OCI-LY7 (cell line): Measurements from ENCODE around the gene DCP1B. TPM values are rescaled to one million over a fixed set of nuclear protein-coding genes. Genes with fewer than 3 reads are reported as not detected.

Experiments
- BruUV-seq: library from RNA; stranded (reverse); fragments of 400-500 nt; replicated peaks from 2 replicates; lab custom pipeline; 2021; lab: Mats Ljungman, UMichigan
- CTCF ChIA-PET: fragments of 300-600 bp; sonication (Branson Sonifier 250); formaldehyde crosslinking; loops from one replicate; lab custom pipeline; 2022; ENCODE audit warnings: antibody characterized with exemption; ENCODE audit not compliant: unreplicated experiment; lab: Charles Lee
- POLR2A ChIA-PET: fragments of 300-600 bp; sonication (Branson Sonifier 250); formaldehyde crosslinking; loops from one replicate; lab custom pipeline; 2022; ENCODE audit warnings: antibody characterized with exemption; lab: Charles Lee
- DNase-seq: peaks from one replicate; pipeline ENCODE4 v3.0.0-alpha.2; 2015; ENCODE audit warnings: low spot score
- H2AFZ ChIP-seq: fragments of 200-600 bp; sonication (generic), shearing (Covaris generic); 2 replicates; pipeline ENCODE4 v1.6.1; 2014; ENCODE audit warnings: mild to moderate bottlenecking, antibody characterized with exemption, low read length, moderate library complexity
- H3K27ac ChIP-seq: fragments of 200-600 bp; sonication (generic); 2 replicates; pipeline ENCODE4 v1.5.1; 2014; ENCODE audit warnings: mixed run types, low read depth, mild to moderate bottlenecking, moderate library complexity, low read length, inconsistent platforms; ENCODE audit not compliant: poor library complexity, severe bottlenecking
- H3K36me3 ChIP-seq: fragments of 200-600 bp; sonication (generic); 2 replicates; pipeline ENCODE4 v1.6.1; 2014; ENCODE audit warnings: mild to moderate bottlenecking, antibody characterized with exemption, low read length, moderate library complexity, mixed read lengths; ENCODE audit not compliant: insufficient read depth
- H3K4me1 ChIP-seq: fragments of 200-600 bp; sonication (generic); 2 replicates; pipeline ENCODE4 v1.5.1; 2014; ENCODE audit warnings: mild to moderate bottlenecking, low read length; ENCODE audit not compliant: insufficient read depth, poor library complexity, severe bottlenecking
- H3K4me2 ChIP-seq: fragments of 200-600 bp; sonication (generic); 2 replicates; pipeline ENCODE4 v1.6.1; 2014; ENCODE audit warnings: mild to moderate bottlenecking, low read length
- H3K4me3 ChIP-seq: fragments of 200-600 bp; sonication (generic); 2 replicates; pipeline ENCODE4 v1.5.1; 2014; ENCODE audit warnings: mild to moderate bottlenecking, low read depth, low read length; ENCODE audit not compliant: poor library complexity, severe bottlenecking
- H3K79me2 ChIP-seq: fragments of 200-600 bp; sonication (generic); 2 replicates; pipeline ENCODE4 v1.6.1; 2016; ENCODE audit warnings: low read depth, mild to moderate bottlenecking, low read length, moderate library complexity, mixed read lengths; ENCODE audit not compliant: insufficient read depth
- H3K9me2 ChIP-seq: fragments of 200-600 bp; sonication (generic); 2 replicates; pipeline ENCODE4 v1.6.1; 2016; ENCODE audit warnings: mild to moderate bottlenecking, low read length, mixed read lengths; ENCODE audit not compliant: insufficient read depth
- H3K9me3 ChIP-seq: fragments of 200-600 bp; sonication (generic); 2 replicates; pipeline ENCODE4 v1.6.1; 2014; ENCODE audit warnings: mild to moderate bottlenecking, mixed run types, low read length, mixed read lengths
- H4K20me1 ChIP-seq: fragments of 200-600 bp; sonication (generic); 2 replicates; pipeline ENCODE4 v1.6.1; 2014; ENCODE audit warnings: mild to moderate bottlenecking, antibody characterized with exemption, low read length, moderate library complexity, mixed read lengths; ENCODE audit not compliant: insufficient read depth
- EZH2phosphoT487 ChIP-seq: fragments of 200-600 bp; sonication (generic); IDR thresholded peaks from 2 replicates; pipeline ENCODE4 v1.6.1; 2018; ENCODE audit warnings: low read depth, borderline replicate concordance, mild to moderate bottlenecking, mixed run types, antibody characterized with exemption, low read length, moderate library complexity, mixed read lengths
- intact Hi-C: fragments of 100-400 bp; cut with micrococcal nuclease; formaldehyde crosslinking; loops from one replicate; pipeline ENCODE4 v1.10.0; 2022; ENCODE audit not compliant: unreplicated experiment
- total RNA-seq, 2 experiments: library from RNA; depleted of rRNA in 1 of 2; stranded (reverse); fragments of >200 nt in 1 of 2; shearing (Covaris generic) in 1 of 2; gene quantifications; 2 replicates each; pipeline ENCODE4 v1.2.3, GENCODE V29; 2014 to 2022
- TF ChIP-seq, protein P1 (sequence below): fragments of 200-600 bp; sonication (generic); conservative IDR thresholded peaks from 2 replicates; pipeline ENCODE4 v1.5.1; 2014; ENCODE audit warnings: mild to moderate bottlenecking, antibody characterized with exemption, low read length, moderate library complexity, mixed read lengths

DCP1B gene
- total RNA-seq, 2 experiments from 2014 or later = 14.2 to 15.5 TPM

DNA sequence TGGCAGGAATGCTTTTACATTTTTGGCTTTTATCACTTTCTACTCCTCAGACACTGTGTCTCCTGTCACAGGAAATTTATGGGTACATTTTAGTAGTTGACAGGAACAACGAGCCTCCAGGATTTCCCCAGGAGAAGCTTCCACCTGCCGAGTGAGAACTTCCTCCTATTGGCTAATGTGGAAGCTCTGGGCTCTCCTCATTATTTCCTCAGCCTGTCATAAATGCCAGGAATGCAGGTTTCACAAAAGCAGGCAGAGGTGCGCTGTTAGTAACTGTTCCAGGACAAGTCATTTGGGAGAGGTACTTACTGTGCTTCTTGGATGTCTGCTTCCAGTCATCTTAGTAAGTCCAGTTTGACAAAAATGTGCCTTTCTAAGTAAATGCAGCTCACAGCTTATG is 19.1 kb upstream of the DCP1B start:
- no peaks in the 10 kb centered on the region for H3K9me3 ChIP-seq

DNA sequence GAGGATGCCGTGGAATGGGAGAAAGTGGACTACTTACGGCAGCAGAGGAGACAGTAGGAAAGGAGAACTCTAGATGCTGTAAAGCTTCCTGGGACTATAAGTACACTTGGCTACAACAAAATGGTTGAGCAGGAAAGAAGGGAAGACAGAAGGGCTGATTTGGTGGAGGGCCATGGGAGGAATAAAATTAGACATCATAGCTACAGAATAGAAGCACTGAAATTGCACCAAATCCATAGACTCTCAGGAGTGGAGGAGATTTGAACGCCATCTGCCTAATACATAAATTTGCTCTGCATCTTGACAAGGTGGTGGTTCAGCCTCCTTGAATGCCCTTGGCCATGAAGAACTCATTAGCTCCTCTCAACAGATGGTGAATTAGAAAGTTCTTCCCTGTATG is 16.3 kb upstream of the DCP1B start:
- intact Hi-C loops = no loop called here
- H3K4me1 ChIP-seq = no peaks in the 10 kb centered on the region
- H2AFZ ChIP-seq = no peak overlapping the region
- H3K27ac ChIP-seq = no peak overlapping the region
- H3K9me3 ChIP-seq = no peaks in the 10 kb centered on the region
- no peaks in the 10 kb centered on the region for H4K20me1 ChIP-seq
- no peak overlapping the region for H3K4me2 ChIP-seq
- no peak for DNase-seq
- POLR2A ChIA-PET = interaction anchor here (1.1 to 1.4 kb wide), 2 partner anchors 13 to 55 kb away, joined by 3 read pairs; no protein-coding TSS in a partner anchor
- no TSS peak for BruUV-seq
- no peaks in the 10 kb centered on the region for H3K79me2 ChIP-seq
- TF ChIP-seq EZH2phosphoT487 = no peak
- TF ChIP-seq, protein P1, sequence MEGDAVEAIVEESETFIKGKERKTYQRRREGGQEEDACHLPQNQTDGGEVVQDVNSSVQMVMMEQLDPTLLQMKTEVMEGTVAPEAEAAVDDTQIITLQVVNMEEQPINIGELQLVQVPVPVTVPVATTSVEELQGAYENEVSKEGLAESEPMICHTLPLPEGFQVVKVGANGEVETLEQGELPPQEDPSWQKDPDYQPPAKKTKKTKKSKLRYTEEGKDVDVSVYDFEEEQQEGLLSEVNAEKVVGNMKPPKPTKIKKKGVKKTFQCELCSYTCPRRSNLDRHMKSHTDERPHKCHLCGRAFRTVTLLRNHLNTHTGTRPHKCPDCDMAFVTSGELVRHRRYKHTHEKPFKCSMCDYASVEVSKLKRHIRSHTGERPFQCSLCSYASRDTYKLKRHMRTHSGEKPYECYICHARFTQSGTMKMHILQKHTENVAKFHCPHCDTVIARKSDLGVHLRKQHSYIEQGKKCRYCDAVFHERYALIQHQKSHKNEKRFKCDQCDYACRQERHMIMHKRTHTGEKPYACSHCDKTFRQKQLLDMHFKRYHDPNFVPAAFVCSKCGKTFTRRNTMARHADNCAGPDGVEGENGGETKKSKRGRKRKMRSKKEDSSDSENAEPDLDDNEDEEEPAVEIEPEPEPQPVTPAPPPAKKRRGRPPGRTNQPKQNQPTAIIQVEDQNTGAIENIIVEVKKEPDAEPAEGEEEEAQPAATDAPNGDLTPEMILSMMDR = no peak
- no peaks in the 10 kb centered on the region for H3K36me3 ChIP-seq
- CTCF ChIA-PET = no interaction called here
- H3K4me3 ChIP-seq = no peak overlapping the region
- no peaks in the 10 kb centered on the region for H3K9me2 ChIP-seq

More for the DNA sequence above, 19.1 kb upstream of the DCP1B start:
- POLR2A ChIA-PET = no interaction called here
- no peak for DNase-seq
- H3K27ac ChIP-seq = no peak overlapping the region
- CTCF ChIA-PET = no interaction called here
- TF ChIP-seq, protein P1 = no peak
- TF ChIP-seq EZH2phosphoT487 = no peak
- H2AFZ ChIP-seq = no peak overlapping the region
- H3K36me3 ChIP-seq = no peaks in the 10 kb centered on the region
- no TSS peak for BruUV-seq
- H3K4me1 ChIP-seq = no peaks in the 10 kb centered on the region
- H3K9me2 ChIP-seq = no peaks in the 10 kb centered on the region
- intact Hi-C loops = no loop called here
- H3K79me2 ChIP-seq = no peaks in the 10 kb centered on the region
- no peak overlapping the region for H3K4me2 ChIP-seq
- no peaks in the 10 kb centered on the region for H4K20me1 ChIP-seq
- no peak overlapping the region for H3K4me3 ChIP-seq

DNA sequence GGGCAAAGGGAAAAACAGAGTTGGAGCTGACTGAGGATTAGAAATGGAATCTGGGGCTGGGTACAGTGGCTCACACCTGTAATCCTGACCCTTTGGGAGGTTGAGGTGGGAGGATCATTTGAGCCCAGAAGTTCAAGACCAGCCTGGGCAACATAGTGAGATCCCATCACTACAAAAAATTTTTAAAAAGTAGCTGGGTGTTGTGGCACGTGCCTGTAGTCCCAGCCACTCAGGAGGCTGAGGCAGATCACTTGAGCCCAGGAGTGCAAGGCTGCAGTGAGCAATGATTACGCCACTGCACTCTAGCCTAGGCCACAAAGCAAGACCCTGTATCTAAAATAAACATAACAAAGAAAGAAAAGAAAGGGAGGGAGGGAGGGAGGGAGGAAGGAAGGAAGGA is 14.9 kb upstream of the DCP1B start:
- CTCF ChIA-PET = no interaction called here
- H4K20me1 ChIP-seq = no peaks in the 10 kb centered on the region
- POLR2A ChIA-PET = no interaction called here
- DNase-seq = no peak
- no peaks in the 10 kb centered on the region for H3K36me3 ChIP-seq
- intact Hi-C loops = no loop called here
- TF ChIP-seq EZH2phosphoT487 = no peak
- TF ChIP-seq, protein P1 = no peak
- no peak overlapping the region for H3K4me3 ChIP-seq
- H2AFZ ChIP-seq = no peak overlapping the region
- no TSS peak for BruUV-seq
- H3K4me2 ChIP-seq = no peak overlapping the region
- H3K9me3 ChIP-seq = no peaks in the 10 kb centered on the region
- H3K9me2 ChIP-seq = no peaks in the 10 kb centered on the region
- no peak overlapping the region for H3K27ac ChIP-seq
- no peaks in the 10 kb centered on the region for H3K79me2 ChIP-seq
- H3K4me1 ChIP-seq = no peaks in the 10 kb centered on the region
